ENCODE data around the gene ARHGEF19. TPM values are rescaled to one million over a fixed set of nuclear protein-coding genes. Genes with fewer than 3 reads are reported as not detected.
A peak's percentile ranks its signal among the peaks of the same experiment; 100 is the strongest.

ARHGEF19 gene
- total RNA-seq, 1 experiment from 2014 or later: 38.5 TPM

GRCh38 chr1:16191309-16191708 lies 21.1 kb downstream of the ARHGEF19 start:
- H3K4me1 ChIP-seq (replicated peaks; ENCODE audit: insufficient read depth): peaks cover 41% of the 10 kb centered on the region
- no peaks in the 10 kb centered on the region for H3K9me3 ChIP-seq (ENCODE audit: insufficient read depth, low read depth)
- 0 out of 2 replicates have a peak, but pooled peaks cover 10% of the 10 kb centered on the region for H3K79me2 ChIP-seq (ENCODE audit: low read depth)
- no peak for DNase-seq
- H3K27ac ChIP-seq: no peak overlapping the region
- no TSS peak for BruUV-seq (replicated peaks)
- H2AFZ ChIP-seq: no peak overlapping the region
- intact Hi-C loops (cut with micrococcal nuclease; ENCODE audit: unreplicated experiment): no loop called here
- no peaks in the 10 kb centered on the region for H4K20me1 ChIP-seq (ENCODE audit: insufficient read depth)
- no peak overlapping the region for H3K4me3 ChIP-seq
- no peak for TF ChIP-seq EZH2 (IDR thresholded peaks at IDR 0.05; ENCODE audit: low read depth)
- no peak for TF ChIP-seq CTCF (conservative IDR thresholded peaks at IDR 0.05)
- no peaks in the 10 kb centered on the region for H3K27me3 ChIP-seq (ENCODE audit: insufficient read depth, low read depth)
- H3F3A ChIP-seq (ENCODE audit: insufficient read depth, low read depth): peaks cover 36% of the 10 kb centered on the region
- no peaks in the 10 kb centered on the region for H3K9me2 ChIP-seq (ENCODE audit: insufficient read depth)
- H3K4me2 ChIP-seq: no peak overlapping the region
- ChIA-PET POLR2A (ENCODE audit: unreplicated experiment) (no interaction called here), CTCF (interaction anchor here (0.6 kb wide), 2 partner anchors 16 to 43 kb away, joined by 4 read pairs; no protein-coding TSS in a partner anchor)
- no peaks in the 10 kb centered on the region for H3K36me3 ChIP-seq (ENCODE audit: low read depth)

GRCh38 chr1:16189921-16190621 lies 22.4 kb downstream of the ARHGEF19 start:
- intact Hi-C loops (cut with micrococcal nuclease; ENCODE audit: unreplicated experiment): loop anchor here (2.0 kb wide), 4 partner anchors 17 to 173 kb away; partner anchors contain the start of gene CPLANE2
- Histone ChIP-seq H3K4me3 (no peak overlapping the region), H3K4me1 (replicated peaks; ENCODE audit: insufficient read depth) (peaks cover 42% of the 10 kb centered on the region), H3K79me2 (ENCODE audit: low read depth) (0 out of 2 replicates have a peak, but pooled peaks cover 11% of the 10 kb centered on the region), H3K9me3 (ENCODE audit: insufficient read depth, low read depth) (no peaks in the 10 kb centered on the region), H3F3A (ENCODE audit: insufficient read depth, low read depth) (peaks cover 36% of the 10 kb centered on the region), H2AFZ (no peak overlapping the region), H3K9me2 (ENCODE audit: insufficient read depth) (no peaks in the 10 kb centered on the region), H3K4me2 (peak overlapping the region; percentile 18; the same call in 1 of the 2 replicates), H3K36me3 (ENCODE audit: low read depth) (no peaks in the 10 kb centered on the region), H3K27ac (peak overlapping the region; percentile 88), H3K27me3 (ENCODE audit: insufficient read depth, low read depth) (no peaks in the 10 kb centered on the region), H4K20me1 (ENCODE audit: insufficient read depth) (no peaks in the 10 kb centered on the region)
- no TSS peak for BruUV-seq (replicated peaks)
- no peak for DNase-seq
- ChIA-PET POLR2A (ENCODE audit: unreplicated experiment) (interaction anchor here (0.5 to 0.7 kb wide), 4 partner anchors 17 to 328 kb away, joined by 3 to 12 read pairs (median 4); no protein-coding TSS in a partner anchor), CTCF (interaction anchor here (0.7 to 1.5 kb wide), 3 partner anchors 54 to 125 kb away, joined by 3 to 8 read pairs (median 4); no protein-coding TSS in a partner anchor)
- TF ChIP-seq EZH2 (IDR thresholded peaks at IDR 0.05; ENCODE audit: low read depth) (no peak), CTCF (conservative IDR thresholded peaks at IDR 0.05) (no peak)

GRCh38 chr1:16189003-16189402 lies 23.4 kb downstream of the ARHGEF19 start:
- Histone ChIP-seq H3K27ac (peak overlapping the region; percentile 88), H3K4me1 (replicated peaks; ENCODE audit: insufficient read depth) (peaks cover 53% of the 10 kb centered on the region), H2AFZ (no peak overlapping the region), H4K20me1 (ENCODE audit: insufficient read depth) (no peaks in the 10 kb centered on the region), H3K4me3 (no peak overlapping the region), H3F3A (ENCODE audit: insufficient read depth, low read depth) (peaks cover 39% of the 10 kb centered on the region), H3K4me2 (peak overlapping the region; percentile 59), H3K36me3 (ENCODE audit: low read depth) (no peaks in the 10 kb centered on the region), H3K79me2 (ENCODE audit: low read depth) (0 out of 2 replicates have a peak, but pooled peaks cover 12% of the 10 kb centered on the region), H3K27me3 (ENCODE audit: insufficient read depth, low read depth) (no peaks in the 10 kb centered on the region), H3K9me3 (ENCODE audit: insufficient read depth, low read depth) (no peaks in the 10 kb centered on the region), H3K9me2 (ENCODE audit: insufficient read depth) (no peaks in the 10 kb centered on the region)
- TF ChIP-seq CTCF (conservative IDR thresholded peaks at IDR 0.05) (no peak), EZH2 (IDR thresholded peaks at IDR 0.05; ENCODE audit: low read depth) (no peak)
- intact Hi-C loops (cut with micrococcal nuclease; ENCODE audit: unreplicated experiment): loop anchor here (2.0 kb wide), 4 partner anchors 18 to 174 kb away; partner anchors contain the start of gene CPLANE2
- POLR2A ChIA-PET (ENCODE audit: unreplicated experiment): interaction anchor here (0.5 to 1.0 kb wide), 10 partner anchors 11 to 509 kb away, joined by 3 to 27 read pairs (median 4); no protein-coding TSS in a partner anchor
- CTCF ChIA-PET: interaction anchor here (0.6 to 1.6 kb wide), 10 partner anchors 17 to 239 kb away, joined by 3 to 7 read pairs (median 3); no protein-coding TSS in a partner anchor
- peak; percentile 78 to 87 for DNase-seq
- BruUV-seq (replicated peaks): no TSS peak
